ENCODE results near the gene SYT1.

SYT1 gene

GRCh38 chr12:79448816-79449215 lies 584.2 kb downstream of the SYT1 start:
- TF ChIP-seq FOXP2 (optimal IDR thresholded peaks at IDR 0.05; ENCODE audit: borderline replicate concordance, extremely low read depth, extremely low read length, insufficient read depth): no peak
- TF ChIP-seq SIN3A (IDR thresholded peaks at IDR 0.05; ENCODE audit: borderline replicate concordance, insufficient read depth, low read length): no peak
- no peak for TF ChIP-seq TAF1 (IDR thresholded peaks at IDR 0.05; ENCODE audit: borderline replicate concordance, insufficient read depth, low read length)
- TF ChIP-seq REST (IDR thresholded peaks at IDR 0.05; ENCODE audit: insufficient read depth in 1 of 2, low read depth in 2 of 2, low read length in 2 of 2): no peak
- TF ChIP-seq POLR2AphosphoS5 (IDR thresholded peaks at IDR 0.05; ENCODE audit: low read depth, low read length): no peak

GRCh38 chr12:79451365-79451764 lies 586.8 kb downstream of the SYT1 start:
- no peak for TF ChIP-seq POLR2AphosphoS5 (IDR thresholded peaks at IDR 0.05; ENCODE audit: low read depth, low read length)
- TF ChIP-seq TAF1 (IDR thresholded peaks at IDR 0.05; ENCODE audit: borderline replicate concordance, insufficient read depth, low read length): no peak

- TF ChIP-seq REST (IDR thresholded peaks at IDR 0.05; ENCODE audit: insufficient read depth in 1 of 2, low read depth in 2 of 2, low read length in 2 of 2): no peak
- TF ChIP-seq TAF1 (IDR thresholded peaks at IDR 0.05; ENCODE audit: borderline replicate concordance, insufficient read depth, low read length): no peak
- no peak for TF ChIP-seq POLR2AphosphoS5 (IDR thresholded peaks at IDR 0.05; ENCODE audit: low read depth, low read length)
- no peak for TF ChIP-seq FOXP2 (optimal IDR thresholded peaks at IDR 0.05; ENCODE audit: borderline replicate concordance, extremely low read depth, extremely low read length, insufficient read depth)
- TF ChIP-seq SIN3A (IDR thresholded peaks at IDR 0.05; ENCODE audit: borderline replicate concordance, insufficient read depth, low read length): no peak
These were observed 587.4 kb downstream of the SYT1 start for GRCh38 chr12:79451978-79452377.

GRCh38 chr12:79452906-79453305 lies 588.3 kb downstream of the SYT1 start:
- TF ChIP-seq FOXP2 (optimal IDR thresholded peaks at IDR 0.05; ENCODE audit: borderline replicate concordance, extremely low read depth, extremely low read length, insufficient read depth) (no peak), TAF1 (IDR thresholded peaks at IDR 0.05; ENCODE audit: borderline replicate concordance, insufficient read depth, low read length) (no peak), POLR2AphosphoS5 (IDR thresholded peaks at IDR 0.05; ENCODE audit: low read depth, low read length) (no peak), SIN3A (IDR thresholded peaks at IDR 0.05; ENCODE audit: borderline replicate concordance, insufficient read depth, low read length) (no peak), REST (IDR thresholded peaks at IDR 0.05; ENCODE audit: insufficient read depth in 1 of 2, low read depth in 2 of 2, low read length in 2 of 2) (no peak)

GRCh38 chr12:79453820-79454219 lies 589.2 kb downstream of the SYT1 start:
- TF ChIP-seq POLR2AphosphoS5 (IDR thresholded peaks at IDR 0.05; ENCODE audit: low read depth, low read length): no peak
- no peak for TF ChIP-seq REST (IDR thresholded peaks at IDR 0.05; ENCODE audit: insufficient read depth in 1 of 2, low read depth in 2 of 2, low read length in 2 of 2)
- no peak for TF ChIP-seq TAF1 (IDR thresholded peaks at IDR 0.05; ENCODE audit: borderline replicate concordance, insufficient read depth, low read length)
- TF ChIP-seq FOXP2 (optimal IDR thresholded peaks at IDR 0.05; ENCODE audit: borderline replicate concordance, extremely low read depth, extremely low read length, insufficient read depth): no peak
- no peak for TF ChIP-seq SIN3A (IDR thresholded peaks at IDR 0.05; ENCODE audit: borderline replicate concordance, insufficient read depth, low read length)
